Measurements from ENCODE around the gene SLITRK4.
A peak's percentile ranks its signal among the peaks of the same experiment; 100 is the strongest.

Gene SLITRK4

DNA sequence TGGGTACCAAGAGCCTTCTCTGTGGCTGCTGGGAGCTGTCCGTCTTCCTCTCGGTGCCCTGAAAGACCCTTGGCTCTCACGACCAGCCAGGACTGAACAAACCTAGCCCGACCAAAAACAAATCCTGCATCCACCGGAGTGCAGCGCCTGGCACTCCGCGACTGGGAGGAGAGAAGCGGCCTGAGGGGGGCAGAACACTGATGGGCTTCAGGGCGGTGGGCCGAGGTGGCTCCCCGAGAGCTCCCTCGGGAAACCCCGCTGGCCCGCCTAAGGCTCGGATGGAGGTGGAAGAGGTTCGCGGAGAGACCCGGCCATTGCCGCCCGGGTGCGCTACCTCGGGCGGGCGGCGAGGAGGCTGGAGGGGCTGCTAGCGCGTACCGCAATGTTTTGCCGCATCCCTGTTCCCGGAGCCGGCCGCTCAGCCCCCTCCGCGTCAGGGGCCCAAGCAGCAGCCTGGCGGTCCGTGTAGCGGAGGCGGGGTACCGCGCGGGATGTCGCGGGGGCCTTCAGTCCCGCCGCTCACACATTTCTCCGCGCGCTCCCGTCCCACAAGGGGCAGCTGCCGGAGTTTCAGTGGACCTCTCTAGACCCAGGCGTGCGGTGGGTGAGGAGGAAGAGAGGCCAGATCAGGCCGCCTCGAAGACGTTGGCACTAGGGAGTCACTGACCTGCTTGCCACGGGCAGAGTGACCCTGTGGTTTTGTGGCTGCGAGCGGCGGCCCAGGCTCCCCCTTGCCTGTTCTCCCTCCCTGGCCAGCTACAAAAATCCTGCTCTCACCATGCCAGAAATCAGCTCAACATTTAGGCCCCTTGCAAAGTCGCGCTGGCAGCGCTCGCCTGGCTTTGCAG is 2.2 kb downstream of the SLITRK4 start:
- peak overlapping the region; percentile 59 for H3K4me3 ChIP-seq (replicated peaks; ENCODE audit: low read depth, low read length)
- DNase-seq (ENCODE audit: low read depth) = no peak
- TF ChIP-seq, protein P1, sequence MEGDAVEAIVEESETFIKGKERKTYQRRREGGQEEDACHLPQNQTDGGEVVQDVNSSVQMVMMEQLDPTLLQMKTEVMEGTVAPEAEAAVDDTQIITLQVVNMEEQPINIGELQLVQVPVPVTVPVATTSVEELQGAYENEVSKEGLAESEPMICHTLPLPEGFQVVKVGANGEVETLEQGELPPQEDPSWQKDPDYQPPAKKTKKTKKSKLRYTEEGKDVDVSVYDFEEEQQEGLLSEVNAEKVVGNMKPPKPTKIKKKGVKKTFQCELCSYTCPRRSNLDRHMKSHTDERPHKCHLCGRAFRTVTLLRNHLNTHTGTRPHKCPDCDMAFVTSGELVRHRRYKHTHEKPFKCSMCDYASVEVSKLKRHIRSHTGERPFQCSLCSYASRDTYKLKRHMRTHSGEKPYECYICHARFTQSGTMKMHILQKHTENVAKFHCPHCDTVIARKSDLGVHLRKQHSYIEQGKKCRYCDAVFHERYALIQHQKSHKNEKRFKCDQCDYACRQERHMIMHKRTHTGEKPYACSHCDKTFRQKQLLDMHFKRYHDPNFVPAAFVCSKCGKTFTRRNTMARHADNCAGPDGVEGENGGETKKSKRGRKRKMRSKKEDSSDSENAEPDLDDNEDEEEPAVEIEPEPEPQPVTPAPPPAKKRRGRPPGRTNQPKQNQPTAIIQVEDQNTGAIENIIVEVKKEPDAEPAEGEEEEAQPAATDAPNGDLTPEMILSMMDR (IDR thresholded peaks at IDR 0.05; ENCODE audit: low read length, missing control alignments) = no peak

DNA sequence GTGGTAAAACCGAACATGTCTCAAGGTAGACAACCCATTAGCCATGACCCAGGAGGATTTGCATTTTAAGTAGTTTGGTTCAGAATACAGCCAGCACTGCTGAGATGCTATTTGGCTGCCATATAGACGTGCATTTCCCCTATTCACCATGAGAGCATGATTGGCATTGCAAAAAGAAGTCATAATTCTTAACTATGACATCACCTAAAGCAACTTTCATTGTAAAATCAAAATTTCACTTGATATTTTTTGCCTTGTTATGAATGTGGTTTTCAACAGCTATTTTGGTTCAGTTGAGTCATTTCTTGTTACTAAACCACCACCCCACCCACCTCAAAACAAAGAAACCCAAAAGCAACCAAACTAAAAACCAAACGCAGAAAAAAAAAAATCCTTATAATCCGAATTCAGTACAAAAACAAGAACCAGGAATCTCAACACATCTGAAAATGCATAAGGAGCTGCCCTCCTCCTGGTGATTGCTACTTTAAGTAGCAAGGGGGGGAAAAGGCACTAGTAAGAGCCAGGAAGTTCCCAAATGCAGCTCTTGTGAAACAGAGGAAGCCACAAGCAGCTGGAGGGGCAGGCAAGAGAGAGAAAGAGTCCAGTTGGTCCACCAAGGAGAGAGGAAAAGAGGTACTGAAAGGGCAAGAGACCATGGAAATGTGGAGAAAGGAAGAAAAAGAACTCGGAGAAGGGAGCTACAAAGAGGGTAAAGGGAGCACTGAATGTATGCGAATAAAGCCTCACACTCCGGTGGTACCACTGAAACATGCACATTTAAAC is 3.1 kb downstream of the SLITRK4 start:
- DNase-seq (ENCODE audit: low read depth) = peak; percentile 71
- H3K4me3 ChIP-seq (replicated peaks; ENCODE audit: low read depth, low read length) = peak overlapping the region; percentile 59
- TF ChIP-seq, protein P1 (IDR thresholded peaks at IDR 0.05; ENCODE audit: low read length, missing control alignments) = no peak

DNA sequence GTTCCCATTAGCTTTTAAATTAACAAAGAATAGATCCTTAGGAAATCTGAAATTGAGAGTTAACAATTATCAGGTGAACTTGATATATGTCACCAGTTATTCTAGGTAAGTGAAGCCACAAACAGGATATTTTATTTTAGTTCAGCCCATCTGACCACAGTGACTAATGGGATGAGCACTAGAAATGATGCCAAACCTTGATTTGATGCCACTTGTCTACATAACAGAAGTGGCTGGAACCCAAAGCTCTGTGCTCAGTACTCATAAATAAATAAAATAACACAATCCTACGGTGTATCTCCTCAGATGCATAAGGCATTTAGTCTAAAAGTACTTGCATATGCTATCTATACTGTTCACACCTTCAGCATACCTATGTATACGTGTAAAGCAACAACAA is 12.2 kb downstream of the SLITRK4 start:
- TF ChIP-seq, protein P1 (IDR thresholded peaks at IDR 0.05; ENCODE audit: low read length, missing control alignments) = no peak
- no peak for DNase-seq (ENCODE audit: low read depth)
- H3K4me3 ChIP-seq (replicated peaks; ENCODE audit: low read depth, low read length) = no peak overlapping the region

DNA sequence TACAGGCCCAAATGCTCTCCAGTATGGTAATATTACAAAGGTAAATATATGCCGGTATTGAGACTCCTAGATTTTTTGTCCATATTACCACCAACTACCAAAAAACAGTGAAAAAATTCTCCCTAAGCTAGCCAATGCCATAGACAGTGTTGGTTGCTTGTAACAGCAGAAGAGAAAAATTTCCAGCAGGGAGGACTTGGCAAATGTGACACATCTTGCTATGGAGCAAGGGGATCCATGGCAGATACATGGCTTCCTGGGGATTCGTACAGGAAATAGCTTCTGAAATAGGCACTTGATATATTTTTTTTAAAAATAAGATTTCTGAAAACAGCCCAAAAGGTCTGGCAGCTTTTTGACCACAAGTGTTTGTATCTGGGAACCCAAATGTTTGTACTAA is 14.6 kb downstream of the SLITRK4 start:
- no peak for DNase-seq (ENCODE audit: low read depth)
- H3K4me3 ChIP-seq (replicated peaks; ENCODE audit: low read depth, low read length) = no peak overlapping the region
- TF ChIP-seq, protein P1 (IDR thresholded peaks at IDR 0.05; ENCODE audit: low read length, missing control alignments) = no peak

DNA sequence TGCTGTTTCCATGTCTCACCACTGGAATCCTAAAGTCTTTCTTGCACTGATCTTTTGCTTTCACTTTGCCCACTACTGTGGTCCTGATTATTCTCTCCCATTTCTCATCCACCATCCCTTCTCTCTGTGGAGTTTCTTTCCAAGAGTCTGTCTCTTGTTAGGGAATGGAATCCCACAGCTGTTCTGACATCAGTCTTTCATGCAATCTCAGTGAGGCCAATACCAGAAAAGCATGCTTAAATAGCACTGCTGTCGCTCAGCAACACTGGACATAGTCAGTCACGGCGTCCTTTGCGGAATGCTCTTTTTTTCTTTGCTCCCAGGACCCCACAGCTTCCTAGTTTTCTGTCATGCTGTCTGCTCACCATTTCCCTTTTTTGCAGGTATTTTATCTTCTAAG is 20.1 kb downstream of the SLITRK4 start:
- TF ChIP-seq, protein P1 (IDR thresholded peaks at IDR 0.05; ENCODE audit: low read length, missing control alignments) = no peak
- H3K4me3 ChIP-seq (replicated peaks; ENCODE audit: low read depth, low read length) = no peak overlapping the region
- no peak for DNase-seq (ENCODE audit: low read depth)

DNA sequence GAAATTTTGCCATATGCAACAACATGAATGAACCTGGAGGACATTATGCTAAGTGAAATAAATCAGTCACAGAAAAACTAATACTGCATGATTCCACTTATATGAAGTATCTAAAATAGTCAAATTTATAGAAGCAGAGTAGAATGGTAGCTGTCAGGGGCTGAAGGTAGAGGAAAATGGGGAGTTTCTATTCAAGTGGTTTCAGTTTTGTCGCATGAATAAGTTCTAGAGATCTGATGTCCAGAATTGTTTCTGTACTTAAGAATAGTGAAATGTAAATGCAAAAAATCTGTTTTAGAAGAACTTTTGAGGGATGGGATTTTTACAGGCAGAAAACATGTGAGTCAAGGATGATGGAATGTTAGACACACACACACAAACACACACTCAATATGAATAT is 34.1 kb downstream of the SLITRK4 start:
- TF ChIP-seq, protein P1 (IDR thresholded peaks at IDR 0.05; ENCODE audit: low read length, missing control alignments) = no peak
- no peak for DNase-seq (ENCODE audit: low read depth)
- no peak overlapping the region for H3K4me3 ChIP-seq (replicated peaks; ENCODE audit: low read depth, low read length)

All from fibroblast of pulmonary artery (primary cell).